GM18870 (cell line): ENCODE data around the gene MDFI.
"Not testable (repeated sequence)": the region's sequence is repeated elsewhere in the genome, so short reads cannot be mapped to it uniquely, and the experiment has no call there.

Source experiments
- ATAC-seq: cut with Tn5 transposase; IDR thresholded peaks from one replicate; pipeline ENCODE4 v1.9.1; 2021; ENCODE audit warnings: moderate library complexity; ENCODE audit not compliant: unreplicated experiment

The MDFI gene

DNA sequence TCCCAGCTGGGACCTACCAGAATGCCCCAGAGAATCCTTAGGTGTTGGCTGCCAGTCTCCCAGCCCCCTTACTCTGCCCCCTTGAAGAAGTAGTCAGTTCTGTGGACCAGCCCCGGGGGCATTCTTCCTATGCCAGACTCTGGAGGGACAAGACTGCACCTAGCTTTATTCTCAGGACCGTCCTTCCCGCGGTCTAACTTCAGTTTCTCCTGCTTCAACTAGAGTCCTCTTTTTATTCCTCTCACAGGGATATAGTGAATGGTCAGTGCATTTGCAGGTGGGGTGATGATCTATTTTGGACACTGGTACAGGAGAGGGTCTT is 35.9 kb upstream of the MDFI start:
- ATAC-seq: no peak

DNA sequence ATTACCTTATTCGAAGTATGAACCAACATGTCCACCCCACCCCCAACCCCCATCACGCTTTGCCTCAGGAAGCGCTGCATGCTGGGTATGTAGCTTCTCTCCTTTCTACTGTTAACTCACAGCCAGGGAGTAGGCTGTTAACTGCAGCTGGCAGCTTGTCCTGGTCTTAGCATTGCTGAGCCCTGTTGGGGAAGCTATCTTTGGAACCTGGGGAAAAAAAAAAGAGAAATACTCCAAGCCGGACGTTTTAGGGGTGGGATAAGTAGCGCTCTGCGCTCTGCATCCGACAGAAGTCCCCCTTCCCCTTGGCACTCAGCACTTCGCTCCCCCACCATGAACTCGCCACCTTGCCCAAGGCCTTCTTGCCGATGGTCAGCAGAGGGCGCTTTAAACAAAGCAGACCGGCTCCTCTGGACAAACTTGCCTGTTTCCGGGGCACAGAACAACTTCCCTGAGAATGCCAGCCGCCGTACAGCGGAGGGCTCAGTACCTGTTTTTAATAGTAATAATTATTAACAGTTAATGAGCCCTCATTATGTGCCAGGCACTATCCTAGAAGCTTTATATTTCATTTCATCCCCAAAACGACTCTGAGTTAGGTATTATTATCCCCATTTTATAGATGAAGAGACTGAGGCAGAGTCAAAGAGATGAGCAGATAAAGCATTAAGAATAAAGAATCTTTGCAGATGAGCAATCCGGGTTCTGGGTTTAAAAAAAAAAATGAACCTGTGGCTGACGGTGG is 35.2 kb upstream of the MDFI start:
- no peak for ATAC-seq

DNA sequence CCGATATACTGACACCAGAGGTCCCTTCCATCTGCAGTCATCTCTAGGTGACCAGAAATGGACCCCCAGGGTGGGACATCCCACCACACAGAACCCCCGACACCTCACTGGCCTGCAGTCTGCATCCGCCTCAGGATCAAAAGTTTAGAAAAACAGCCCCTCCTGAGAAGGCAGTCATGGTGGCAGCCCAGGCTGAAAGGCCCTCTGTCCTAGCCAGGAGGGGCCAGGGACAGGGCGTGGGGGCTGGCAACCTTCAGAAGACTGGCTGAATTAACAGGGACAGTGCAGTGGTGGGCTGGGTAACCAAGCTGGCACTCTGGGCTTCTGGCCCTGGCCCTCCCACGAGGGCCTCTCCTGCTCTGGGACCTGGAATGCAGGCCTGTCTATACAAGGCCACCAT is 34.3 kb upstream of the MDFI start:
- no peak for ATAC-seq

DNA sequence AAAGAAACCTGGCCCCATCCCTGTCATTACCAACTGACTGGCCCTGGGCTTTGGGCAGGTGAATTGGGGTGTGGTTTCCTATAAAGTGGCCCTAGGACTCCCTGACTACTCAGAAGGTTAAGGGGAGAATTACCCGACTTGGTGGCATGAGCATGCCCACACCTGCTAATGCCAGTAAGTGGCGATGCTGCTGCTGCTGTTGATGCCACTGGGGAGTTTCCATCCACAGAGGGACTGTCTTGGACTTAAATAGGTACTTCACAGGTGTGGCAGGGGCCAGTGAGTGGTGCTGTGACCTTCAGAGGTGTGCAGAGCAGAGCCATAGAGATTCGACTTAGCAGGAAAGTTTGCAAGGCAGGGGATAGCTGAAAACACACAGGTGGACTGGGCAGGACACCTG is 32.6 kb upstream of the MDFI start:
- no peak for ATAC-seq

DNA sequence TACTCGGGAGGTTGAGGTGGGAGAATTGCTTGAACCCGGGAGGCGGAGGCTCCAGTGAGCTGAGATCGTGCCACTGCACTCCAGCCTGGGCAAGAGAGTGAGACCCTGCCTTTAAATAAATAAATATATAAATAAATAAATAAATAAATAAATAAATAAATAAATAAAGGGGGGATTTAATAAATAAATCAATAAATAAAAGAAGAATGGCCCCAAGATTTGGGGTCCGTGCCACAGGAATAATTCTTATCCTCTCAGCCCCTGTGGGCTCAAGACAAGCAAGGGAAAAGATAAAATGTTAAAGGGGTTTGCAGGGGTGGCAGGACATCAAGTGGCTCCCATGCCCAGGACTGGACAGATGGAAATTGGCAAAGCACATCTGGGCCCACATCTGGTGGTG is 31.2 kb upstream of the MDFI start:
- no peak for ATAC-seq

DNA sequence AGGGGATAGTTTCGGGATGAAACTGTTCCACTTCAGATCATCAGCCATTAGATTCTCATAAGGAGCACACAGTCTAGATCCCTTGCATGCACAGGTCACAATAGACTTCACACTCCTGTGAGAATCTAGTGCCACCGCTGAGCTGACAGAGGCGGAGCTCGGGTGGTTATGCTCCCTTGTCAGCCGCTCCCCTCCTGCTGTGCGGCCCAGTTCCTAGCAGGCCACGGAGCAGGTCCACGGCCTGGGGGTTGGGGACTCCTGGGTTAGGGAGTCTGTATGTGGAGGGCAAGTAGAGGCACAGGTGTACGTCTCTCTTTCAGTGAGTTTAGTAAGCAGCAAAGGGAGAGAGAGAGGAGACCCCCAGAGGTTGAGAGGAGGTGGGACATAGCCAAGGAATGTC is 30.5 kb upstream of the MDFI start:
- ATAC-seq: no peak

DNA sequence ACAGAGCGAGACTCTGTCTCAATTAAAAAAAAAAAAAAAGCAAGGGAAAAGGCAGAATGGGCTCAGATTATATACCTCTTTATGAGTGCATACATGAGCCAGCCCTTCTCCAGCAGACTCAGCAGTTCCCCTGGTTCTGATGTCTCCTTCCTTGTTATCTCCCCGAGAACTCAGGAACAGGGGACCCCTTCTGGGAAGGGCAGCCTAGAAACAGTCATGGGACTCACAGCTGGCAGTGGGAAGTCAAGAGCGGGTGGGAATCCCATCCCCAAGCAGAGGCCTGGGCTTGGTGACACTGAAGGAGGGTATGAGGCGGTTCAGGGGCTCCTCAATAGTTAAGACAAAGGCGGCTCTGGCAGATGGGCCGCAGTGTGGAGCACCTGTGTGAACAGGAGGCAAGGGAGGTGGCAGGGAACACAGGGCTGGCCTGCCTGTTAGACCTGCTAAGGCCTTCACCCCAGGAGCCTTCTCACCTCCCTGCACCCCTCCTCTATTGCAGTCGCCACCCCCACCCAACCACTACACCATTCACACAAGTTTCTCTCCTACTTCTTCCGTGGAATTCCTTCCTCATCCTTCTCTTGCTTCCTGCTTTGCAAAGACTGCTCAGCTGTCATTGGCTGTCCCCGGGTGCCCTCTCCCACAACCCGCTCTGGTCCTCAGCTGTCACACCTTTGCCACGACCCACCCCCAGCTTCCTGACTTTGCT is 29.7 kb upstream of the MDFI start:
- ATAC-seq: no peak

DNA sequence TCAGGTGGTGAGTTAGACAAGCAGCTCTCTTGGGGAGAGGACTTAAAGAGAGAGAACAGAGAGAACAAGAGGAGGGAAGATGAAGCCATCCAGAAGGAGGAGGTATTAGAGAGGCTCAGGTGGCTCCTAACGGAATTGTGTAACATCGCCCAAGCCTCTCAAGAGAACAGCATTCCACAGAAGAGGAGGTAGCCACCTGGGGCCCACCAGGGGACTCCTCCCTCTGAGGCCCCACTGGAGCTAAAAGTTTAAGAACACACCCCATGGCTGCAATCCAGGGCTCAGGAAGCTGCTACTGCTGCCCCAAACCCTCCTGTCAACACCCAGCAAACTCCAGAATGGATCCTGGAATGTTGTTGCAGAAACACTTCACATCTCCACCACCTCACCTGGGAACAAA is 23.6 kb upstream of the MDFI start:
- no peak for ATAC-seq

DNA sequence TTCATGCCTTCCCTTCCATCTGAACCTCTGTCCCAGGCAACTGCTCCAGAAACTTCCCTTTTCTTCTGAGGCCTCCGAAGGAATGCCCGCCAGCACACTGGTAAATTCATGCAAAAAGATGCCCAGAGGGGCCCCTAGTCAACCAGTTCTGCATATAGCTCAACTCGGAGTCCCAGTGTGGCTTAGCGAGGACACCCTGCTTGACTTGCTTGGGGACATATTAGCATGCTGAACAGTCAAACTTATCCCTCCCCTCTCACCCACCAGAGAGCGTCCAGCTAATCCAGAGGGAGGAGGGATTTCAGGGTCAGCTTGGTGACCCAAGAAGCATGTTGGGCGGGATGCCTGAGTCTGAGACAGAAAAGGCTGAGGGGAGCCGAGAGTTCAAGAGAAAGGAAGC is 23.0 kb upstream of the MDFI start:
- no peak for ATAC-seq

DNA sequence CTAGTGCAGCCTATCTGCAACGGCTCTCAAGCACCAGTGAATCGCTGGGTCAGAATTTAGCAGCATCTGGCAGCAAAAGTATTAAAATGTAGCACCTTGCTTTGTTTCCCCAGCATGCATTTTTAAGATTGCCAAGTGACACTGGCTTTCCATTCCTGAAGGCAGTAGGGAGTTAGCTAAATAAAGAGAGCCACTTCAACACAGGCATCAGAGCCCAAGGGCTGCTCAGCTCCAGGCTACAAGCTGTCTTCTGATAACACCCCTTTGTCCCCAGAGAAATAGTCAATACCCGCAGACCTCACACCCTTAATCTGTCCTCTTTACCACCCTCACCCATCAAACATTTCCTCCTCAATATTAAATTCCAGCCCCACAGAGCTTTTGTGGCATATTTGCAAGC is 19.7 kb upstream of the MDFI start:
- no peak for ATAC-seq

DNA sequence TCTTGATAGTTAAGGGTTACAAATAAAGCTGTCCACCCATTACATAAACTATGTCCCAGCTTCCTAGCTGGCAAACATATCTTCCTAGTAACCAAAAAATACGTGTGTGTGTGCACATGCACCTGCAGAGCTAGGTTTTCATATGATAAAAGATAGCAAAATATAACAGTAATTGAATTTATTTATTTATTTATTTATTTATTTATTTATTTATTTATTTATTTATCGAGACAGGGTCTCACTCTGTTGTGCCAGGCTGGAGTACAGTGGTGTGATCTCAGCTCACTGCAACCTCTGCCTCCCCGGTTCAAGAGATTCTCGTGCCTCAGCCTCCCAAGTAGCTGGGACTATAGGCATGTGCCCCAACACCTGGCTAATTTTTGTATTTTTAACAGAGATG is 19.1 kb upstream of the MDFI start:
- ATAC-seq: not testable (repeated sequence)

DNA sequence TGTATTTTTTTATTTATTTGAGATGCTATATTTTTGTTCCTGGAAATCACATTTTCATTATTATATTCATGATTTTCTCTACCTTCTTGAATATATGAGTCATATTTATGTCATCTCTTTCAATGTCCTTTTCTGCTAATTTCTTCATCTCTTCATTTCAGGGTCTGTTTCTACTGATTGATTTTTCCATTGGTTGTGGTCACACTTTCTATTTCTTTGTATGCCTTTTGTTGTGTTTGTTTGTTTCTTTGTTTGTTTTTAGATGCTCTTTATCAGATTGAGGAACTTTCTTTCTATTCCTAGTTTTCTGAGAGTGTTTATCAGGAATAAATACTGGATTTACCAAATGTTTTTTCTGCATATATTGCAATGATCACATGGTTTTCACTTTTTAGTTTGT is 16.9 kb upstream of the MDFI start:
- ATAC-seq: no peak

DNA sequence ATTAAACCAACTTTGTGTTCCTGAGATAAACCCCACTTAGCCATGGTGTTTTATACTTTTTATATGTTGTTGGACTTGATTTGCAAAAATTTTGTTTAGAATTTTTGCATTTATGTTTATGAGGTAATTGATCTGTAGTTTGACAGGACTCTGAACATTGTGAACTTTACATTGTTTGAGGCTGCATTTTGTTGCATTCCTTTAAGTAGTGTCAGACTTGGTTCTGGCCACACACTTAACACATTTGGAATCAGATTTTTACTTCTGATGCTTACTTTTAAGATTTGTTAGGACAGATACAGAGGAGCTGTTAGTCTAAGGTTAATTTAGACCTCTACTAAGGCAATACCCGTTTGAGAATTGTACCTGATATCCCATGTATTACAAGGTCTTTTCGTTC is 16.5 kb upstream of the MDFI start:
- ATAC-seq: no peak

DNA sequence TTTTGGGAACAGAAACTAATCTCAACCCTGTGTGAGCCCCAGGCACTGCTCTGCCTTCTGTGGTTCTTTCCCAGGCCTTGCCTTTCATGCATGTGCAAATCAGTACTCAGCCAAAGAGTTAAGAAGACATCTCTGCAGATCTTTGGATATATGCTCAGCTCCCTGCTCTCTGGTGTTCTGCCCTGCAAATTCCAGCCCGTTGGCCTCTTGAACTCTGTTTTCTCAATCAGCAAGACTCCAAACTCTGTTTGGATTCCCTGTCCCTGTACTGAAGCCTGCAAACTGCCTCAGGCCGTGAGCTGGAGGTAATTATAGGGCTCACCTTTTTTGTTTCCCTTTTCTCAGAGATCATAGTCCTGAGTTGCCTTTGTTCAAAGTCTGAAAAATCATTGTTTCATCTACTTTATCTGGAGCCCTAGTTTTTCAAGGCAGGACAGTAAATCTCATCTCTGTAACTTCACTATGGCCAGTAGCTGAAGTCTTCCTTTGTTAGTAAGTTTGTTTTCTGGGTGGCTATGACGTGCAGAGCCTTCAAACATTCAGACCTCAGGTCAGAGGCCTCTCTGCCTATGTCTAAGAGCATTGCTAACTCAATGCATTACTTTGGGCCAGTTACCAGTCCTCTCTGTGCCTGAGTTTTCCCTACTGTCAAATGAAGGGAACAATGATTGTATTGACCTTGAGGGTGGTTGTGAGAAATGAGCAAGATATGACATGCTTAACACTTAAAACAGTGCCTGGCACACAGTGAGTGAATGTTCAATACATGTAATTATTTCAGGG is 15.9 kb upstream of the MDFI start:
- ATAC-seq: no peak

DNA sequence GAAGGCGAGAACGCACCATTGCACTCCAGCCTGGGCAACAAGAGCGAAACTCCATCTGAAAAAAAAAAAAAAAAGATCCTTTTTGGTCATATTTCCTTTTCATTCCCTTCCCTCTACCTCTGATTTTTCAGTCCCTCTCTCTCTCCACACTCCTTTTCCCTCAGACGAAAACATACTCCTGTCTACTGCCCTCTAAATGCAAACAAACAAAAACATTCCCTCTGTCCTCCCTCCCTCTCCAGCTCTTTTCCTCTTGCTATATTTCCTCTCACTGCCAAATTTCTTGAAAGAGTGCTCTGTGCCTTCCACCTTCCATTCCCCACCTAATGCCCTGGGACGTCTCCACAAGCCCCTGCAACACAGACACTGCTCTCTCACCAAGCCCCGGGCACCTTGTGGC is 14.9 kb upstream of the MDFI start:
- no peak for ATAC-seq

DNA sequence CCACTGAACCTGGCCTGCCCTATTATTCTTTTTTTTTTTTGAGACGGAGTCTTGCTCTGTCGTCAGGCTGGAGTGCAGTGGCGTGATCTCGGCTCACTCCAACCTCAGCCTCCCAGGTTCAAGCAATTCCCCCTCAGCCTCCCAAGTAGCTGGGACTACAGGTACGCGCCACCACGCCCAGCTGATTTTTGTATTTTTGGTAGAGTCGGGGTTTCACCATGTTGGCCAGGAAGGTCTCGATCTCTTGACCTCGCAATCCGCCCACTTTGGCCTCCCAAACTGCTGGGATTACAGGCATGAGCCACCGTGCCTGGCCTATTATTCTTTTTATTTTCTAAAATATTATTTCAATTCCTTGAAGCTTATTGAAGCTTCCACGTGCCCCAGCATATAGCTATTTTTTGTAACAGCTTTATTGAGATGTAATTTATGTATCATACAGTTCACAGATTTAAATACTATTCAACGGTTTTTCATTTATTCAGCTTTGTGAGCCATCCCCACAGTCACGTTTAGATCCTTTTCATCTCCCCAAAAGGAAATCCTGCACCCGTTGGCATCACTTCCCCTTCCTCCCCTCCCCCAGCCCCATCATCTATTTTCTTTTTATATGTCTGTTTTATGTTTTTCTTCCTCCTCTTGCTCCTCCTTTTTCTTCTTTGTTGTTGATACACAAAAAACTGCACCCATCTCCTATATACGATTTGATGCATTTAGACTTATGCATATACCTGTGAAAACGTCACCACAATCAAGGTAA is 13.5 kb upstream of the MDFI start:
- ATAC-seq: no peak

DNA sequence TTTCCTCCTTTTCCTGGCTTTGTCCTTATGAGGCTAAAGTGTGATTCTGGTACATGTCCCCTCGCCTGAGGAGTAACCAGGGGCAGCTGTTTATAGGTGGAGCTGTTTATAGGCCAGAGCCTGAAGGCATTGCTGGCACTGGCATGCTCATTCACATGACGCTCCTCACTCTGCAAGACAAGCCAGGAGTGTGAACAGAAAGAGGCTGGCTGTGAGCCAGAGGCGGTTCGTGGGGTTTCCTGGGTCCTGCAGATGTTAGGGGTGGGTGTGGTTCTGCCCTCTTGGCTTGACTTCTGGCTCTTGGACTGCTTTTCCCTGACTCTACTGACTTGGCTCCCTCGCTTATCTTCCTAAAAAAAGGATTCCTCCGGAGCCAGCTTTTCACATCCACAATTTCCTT is 12.8 kb upstream of the MDFI start:
- ATAC-seq: no peak

DNA sequence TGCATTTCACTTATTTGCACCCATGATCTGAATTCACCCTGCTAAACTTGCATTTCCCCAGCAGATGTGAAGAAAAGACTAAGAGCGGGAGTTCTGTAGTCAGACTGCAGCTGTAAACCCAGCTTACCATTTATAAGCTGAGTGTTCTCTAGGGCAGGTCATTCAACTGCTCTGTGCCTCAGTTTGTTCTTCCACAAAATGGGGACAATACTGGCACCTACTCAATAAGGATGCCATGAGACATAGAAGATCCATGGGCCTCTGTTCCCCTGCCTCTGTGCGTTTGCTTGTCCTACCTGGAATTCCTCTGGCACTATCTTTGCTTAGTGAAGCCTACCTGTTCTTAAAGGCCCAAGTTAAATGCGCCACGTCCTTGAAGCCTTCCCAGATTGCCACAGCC is 12.2 kb upstream of the MDFI start:
- no peak for ATAC-seq

DNA sequence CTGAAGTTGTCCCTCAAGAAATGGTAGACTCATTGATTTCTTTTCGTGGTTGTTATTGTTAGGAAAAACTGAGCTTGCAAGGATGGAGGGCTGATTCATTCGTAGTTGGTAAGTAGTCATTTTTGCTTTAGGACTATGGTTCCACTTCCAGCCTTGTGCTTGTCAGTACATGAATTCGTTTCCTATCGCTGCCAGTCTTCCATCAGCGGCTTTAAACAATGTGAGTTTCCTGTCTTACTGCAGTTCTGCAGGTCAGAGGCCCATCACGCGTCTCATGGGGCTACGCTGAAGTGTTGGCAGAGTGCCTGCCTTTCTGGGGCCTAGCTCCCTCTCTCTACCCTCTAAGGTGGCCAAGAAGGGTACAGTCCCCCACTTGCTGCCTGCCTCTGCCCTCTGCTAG is 11.4 kb upstream of the MDFI start:
- no peak for ATAC-seq

DNA sequence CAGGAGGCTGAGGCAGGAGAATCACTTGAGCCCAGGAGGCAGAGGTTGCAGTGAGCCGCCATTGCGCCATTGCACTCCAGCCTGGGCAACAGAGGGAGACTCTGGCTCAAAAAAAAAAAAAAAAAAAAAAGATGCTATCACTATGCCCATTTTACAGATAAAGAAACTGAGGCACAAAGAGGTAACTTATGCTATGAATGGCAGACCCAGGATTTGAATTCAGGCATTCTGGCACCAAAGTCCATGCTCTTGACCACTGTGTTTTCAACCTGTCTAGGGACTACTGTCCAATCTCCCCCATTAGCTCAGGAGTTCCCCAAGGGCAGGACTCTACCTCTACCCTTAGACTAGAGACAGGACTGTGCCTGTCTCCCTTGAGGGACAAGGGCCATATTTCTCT is 9.1 kb upstream of the MDFI start:
- ATAC-seq: no peak

DNA sequence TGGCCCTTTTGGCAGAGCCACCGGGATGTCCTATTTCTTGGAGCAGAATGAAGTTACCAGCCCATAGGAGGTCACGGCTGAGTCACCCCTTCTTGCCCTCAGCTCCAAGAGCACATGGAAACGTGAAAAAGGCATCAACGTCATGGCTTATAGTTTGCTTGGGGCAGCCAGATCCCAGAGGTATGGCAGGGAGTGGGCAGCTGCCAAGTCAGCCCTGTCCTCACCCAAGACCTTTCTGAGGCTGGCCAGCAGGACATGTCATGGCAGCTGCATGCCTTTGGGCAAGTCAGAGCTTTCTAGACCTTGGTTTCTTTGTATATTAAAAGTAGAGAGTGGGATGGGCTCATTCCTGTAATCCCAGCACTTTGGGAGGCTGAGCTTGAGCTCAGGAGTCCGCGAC is 8.2 kb upstream of the MDFI start:
- ATAC-seq: no peak

DNA sequence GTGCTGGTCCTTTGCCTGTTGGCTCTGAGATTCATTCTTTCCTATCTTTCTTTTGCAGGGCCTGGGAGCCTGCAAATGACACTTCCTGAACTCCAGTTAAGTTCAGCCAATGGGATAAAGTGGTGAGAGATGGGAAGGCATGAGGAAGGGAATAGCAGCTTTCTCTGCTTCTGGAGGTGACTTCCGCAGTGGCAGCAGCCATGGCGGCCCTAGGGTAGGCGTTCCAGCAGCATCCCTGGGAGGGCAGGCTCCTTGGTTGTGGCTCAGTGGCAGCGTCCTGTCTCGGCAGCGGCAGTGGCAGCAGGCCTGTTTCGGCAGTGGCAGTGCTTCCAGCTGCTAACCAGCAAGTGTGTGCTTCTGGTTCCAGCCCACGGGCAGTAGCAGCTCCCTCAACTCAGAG is 7.3 kb upstream of the MDFI start:
- ATAC-seq: no peak
